ENCODE results near the gene PTGES.
"Not testable (repeated sequence)": the region's sequence is repeated elsewhere in the genome, so short reads cannot be mapped to it uniquely, and the experiment has no call there.

PTGES gene, protein sequence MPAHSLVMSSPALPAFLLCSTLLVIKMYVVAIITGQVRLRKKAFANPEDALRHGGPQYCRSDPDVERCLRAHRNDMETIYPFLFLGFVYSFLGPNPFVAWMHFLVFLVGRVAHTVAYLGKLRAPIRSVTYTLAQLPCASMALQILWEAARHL

DNA sequence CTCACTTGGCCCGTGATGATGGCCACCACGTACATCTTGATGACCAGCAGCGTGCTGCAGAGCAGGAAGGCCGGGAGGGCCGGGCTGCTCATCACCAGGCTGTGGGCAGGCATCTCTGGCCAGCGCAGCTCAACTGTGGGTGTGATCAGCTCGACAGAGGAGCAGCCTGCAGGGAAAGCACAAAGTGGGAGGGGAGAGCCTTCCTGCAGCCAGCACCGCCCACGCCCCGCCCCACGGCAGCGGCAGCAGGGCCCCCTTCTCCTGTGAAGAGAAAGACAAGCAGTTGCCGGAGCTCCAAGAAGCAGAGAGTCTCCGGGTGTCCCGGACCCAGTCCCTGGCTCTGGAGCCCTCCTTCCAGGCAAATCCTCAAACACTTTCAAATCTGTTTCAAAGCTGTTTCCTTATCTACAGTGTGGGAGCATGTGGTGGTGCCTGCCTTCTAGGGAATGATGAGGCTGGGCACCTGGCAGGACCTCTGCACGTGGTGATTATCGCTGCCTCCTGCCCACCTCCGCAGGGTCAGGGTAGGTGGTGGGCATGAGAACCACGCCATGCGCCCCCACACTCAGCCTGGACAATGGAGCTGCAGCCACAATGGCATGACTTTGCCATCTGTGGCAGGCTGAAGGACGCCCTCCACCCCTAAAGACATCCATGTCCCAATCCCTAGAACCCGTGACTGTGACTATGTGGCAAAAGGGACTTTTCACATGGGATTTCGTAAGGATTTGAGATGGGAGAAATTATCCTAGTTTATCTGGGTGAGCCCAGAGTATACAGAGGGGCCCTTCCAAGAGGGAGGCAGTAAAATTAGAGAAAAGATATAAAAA is at the start of gene PTGES:
PTGES (minus strand) TSS at position 143 of the 830 bp plus-strand sequence; CDS start at position 113, 30 bp downstream.
- peak; percentile 17 for DNase-seq (ENCODE audit: low read depth)

DNA sequence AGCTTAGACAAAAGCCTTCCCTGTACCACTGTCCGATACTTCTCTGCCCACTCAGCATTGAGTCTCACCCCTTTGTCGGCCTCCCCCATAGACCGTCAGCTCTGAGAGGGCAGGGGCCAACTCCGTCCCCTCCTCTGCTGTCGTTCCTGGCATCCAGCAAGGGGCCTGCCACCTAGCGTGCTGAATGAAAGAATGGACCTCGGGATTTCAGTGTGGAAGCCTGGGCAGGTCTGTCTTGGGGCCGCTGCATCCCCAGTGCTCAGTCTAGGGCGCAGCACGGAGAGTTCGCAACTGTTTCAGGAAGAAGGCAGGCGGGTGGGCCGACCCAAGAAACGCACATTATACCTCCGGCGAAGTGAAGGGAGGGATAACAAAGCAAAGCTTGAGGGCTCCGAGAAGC is 48.7 kb upstream of the PTGES start:
- no peak for DNase-seq (ENCODE audit: low read depth)

DNA sequence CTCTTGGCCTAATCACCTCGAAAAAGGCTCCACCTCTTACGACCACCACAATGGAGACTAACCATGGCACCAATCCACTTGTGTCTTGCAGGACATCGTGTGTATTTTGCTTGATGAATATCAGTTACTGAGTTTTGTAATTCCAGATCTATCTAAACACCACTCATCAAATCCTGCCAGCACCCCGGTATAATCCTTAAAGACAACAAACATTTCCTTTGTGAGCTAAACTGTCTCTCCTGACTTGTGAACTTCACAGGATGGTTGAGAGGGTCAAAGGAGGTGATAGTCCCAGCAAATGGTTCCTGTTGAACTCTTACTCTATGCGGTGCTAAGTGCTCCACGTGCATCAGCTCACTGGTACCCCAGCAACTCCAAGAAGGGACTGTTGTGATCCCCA is 46.1 kb upstream of the PTGES start:
- DNase-seq (ENCODE audit: low read depth): no peak

DNA sequence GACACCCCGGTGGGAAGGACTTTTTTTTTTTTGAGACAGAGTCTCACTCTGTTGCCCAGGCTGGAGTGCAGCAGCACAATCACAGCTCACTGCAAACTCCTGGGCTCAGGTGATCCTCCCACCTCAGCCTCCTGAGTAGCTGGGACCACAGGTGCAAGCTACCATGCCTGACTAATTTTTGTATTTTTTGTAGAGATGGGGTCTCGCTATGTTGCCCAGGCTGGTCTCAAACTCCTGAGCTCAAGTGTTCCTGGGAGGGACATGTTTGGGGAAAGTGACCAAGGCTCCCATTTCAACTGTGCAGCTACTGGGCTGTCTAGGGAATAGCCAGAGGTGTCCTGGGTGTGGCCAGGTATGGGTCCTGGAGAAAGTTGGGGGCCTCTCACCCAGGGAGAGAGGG is 43.2 kb upstream of the PTGES start:
- not testable (repeated sequence) for DNase-seq (ENCODE audit: low read depth)

DNA sequence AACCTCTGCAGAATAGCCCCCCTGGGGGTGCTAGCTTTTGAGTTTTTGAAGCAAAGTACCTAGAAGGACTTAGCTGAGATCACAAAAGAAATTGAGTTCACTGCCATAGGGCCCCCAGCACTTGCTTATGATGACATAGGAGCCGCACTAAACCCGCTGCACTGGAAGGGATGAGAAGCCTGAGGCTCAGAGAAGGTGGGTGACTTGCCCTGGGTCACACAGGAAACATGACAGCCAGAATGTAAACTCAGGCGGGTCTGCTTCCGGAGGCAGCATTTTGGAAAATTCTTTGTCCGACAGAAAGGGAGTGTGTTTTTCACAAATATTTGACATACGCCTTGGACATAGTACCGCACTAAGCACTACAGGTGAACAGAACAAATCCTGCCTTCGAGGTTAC is 41.7 kb upstream of the PTGES start:
- no peak for DNase-seq (ENCODE audit: low read depth)

DNA sequence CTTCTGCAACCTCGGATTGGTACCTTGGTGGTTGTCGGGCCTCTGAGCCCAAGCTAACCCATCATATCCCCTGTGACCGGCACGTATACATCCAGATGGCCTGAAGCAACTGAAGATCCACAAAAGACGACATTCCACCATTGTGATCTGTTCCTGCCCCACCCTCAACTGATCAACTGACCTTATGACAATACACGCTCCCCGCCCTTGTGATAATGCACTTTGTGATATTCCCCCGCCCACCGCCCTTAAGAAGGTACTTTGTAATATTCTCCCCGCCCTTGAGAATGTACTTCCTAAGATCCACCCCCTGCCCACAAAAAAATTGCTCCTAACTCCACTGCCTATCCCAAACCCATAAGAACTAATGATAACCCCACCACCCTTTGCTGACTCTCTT is 33.6 kb upstream of the PTGES start:
- DNase-seq (ENCODE audit: low read depth): no peak

DNA sequence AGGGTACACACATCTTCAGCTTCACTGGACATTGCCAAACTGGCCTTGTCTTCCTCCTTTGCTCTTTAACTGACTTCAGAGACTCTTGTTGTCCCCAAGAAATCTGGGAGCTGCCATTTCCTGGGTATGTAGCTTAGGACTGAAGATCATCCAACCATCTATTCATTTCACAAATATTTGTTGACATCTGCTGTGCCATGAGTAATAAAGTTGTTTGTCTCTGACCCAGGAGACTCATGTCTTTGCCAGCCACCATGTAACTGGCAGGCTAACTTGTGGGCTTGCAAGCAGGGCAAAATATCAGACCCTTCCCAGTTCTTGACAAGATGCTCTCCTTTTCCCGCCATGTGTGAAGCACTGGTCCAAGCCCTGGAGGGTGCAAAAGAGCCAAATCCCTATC is 33.0 kb upstream of the PTGES start:
- DNase-seq (ENCODE audit: low read depth): no peak

DNA sequence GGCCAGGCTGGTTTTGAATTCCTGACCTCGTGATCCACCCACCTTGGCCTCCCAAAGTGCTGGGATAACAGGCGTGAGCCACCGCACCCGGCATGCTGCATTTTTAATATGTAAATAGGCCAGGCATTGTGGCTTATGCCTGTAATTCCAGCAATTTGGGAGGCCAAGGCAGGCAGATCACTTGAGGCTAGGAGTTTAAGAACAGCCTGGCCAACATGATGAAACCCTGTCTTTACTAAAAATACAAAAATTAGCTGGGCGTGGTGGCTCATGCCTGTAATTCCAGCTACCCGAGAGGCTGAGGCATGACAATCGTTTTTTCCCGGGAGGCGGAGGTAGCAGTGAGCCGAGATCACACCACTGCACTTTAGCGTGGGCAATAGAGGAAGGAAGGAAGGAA is 32.1 kb upstream of the PTGES start:
- DNase-seq (ENCODE audit: low read depth): not testable (repeated sequence)

DNA sequence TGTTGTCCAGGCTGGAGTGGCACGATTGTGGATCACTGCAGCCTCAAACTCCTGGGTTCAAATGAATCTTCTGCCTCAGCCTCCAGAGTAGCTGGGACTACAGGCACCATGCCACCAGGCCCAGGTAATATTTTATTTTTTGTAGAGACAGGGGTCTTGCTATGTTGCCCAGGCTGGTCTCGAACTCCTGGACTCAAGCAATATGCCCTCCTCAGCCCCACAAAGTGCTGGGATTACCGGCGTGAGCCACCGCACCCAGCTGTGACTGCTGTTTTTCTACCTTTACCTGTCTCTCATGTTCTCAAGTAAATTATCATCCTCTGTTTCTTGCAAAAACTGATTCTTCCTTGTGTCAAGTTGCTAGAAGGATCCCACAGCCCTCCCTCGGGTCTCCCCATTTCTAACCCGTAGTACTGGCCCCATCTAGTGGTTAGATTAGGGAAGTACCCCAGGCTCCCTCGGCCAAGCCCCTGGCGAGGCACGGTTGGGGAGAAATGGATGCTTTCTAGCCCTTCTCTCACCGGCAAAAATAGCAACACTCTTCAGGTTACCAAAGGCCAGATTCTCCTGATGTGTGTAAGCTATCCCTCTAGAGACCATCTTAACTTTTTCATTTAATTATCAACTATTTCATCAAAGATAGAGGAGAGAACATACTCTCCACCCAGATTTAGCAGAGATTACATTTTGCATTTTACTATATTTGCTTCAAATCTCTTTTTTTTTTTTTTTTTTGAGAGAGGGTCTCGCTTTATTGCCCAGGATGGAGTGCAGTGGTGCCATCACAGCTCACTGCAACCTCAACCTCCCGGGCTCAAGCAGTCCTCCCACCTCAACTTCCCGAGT is 30.9 kb upstream of the PTGES start:
- DNase-seq (ENCODE audit: low read depth): peak; percentile 65

DNA sequence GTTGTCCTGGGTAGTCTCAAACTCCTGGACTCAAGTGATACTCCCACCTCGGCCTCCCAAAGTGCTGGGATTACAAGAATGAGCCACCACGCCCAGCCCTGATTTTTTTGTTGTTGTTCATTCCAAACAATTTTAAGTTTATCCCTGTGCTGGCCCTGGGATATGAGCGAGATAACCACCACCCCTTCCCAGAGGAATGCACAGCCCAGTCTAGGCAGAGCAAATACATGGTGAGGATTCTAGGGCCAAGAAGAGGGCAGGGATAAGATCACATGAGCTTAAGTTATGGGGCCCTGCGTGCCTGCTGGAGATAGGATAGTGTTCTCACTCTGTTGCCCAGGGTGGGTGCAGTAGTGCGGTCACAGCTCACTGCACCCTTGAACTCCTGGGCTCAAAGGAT is 29.1 kb upstream of the PTGES start:
- no peak for DNase-seq (ENCODE audit: low read depth)

DNA sequence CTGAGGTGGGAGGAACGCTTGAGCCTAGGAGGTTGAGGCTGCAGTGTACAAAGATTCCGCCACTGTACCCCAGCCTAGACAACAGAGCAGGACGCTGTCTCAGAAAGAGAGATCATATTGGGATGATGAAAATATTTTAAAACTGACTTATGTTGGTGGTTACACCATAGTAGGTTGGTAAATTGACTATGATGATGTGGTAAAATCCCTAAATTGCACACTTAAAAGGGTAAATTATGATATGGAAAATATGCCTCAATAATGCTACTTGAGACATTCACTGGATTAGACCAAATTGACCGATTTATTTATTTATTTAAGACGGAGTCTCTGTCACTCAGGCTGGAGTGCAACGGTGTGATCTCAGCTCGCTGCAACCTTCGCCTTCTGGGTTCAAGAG is 28.3 kb upstream of the PTGES start:
- no peak for DNase-seq (ENCODE audit: low read depth)

DNA sequence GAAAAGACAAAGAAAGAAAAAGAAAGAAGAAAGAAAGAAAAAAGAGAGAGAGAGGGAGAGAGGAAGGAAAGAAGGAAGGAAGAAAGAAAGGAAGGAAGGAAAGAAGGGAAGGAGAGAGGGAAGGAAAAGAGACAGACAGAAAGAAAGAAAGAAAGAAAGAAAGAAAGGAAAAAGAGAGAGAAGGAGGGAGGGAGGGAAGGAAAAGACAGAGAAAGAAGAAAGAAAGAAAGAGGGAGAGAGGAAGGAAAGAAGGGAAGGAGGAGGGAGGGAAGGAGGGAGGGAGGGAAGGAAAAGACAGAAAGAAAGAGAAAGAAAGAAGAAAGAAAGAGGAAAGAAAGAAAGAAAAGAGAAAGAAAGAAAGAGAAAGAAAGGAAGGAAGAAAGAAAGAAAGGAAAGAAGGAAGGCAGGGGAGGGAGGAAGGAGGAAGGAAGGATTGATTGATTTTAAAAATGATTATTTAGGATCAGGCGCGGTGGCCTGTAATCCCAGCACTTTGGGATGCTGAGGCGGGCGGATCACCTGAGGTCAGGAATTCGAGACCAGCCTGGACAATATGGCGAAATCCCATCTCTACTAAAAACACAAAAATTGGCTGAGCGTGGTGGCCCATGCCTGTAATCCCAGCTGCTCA is 26.8 kb upstream of the PTGES start:
- DNase-seq (ENCODE audit: low read depth): no peak

DNA sequence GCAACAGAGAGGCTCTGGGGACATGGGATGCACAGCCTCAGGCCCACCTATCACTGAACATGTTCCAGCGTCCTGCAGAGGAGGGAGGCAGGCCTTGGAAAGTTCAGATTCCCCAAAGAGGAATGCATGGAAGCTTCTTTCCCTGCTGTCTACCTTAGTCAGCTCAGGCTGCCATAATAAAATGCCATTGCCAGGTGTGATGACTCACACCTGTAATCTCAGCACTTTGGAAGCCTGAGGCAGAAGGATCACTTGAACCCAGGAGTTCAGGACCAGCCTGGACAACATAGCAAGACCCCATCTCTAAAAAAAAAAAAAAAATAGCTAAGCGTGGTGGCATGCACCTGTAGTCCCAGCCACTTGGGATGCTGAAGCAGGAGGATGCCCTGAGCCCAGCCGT is 25.6 kb upstream of the PTGES start:
- DNase-seq (ENCODE audit: low read depth): no peak

DNA sequence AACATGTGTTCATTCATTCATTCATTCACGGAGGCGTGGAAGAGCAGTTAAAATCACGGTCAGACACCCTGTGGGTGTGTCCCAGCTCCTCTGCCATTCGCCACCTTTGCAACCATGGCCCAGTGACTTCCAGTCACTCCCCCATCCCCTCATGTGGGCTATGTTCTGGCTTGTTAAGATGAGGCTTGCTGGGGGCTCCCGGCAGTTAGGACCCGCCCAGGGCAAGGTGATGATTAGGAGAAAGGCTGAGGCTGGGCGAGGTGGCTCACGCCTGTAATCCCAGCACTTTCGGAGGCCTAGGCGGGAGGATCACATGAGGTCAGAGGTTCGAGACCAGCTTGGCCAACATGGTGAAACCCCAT is 24.9 kb upstream of the PTGES start:
- DNase-seq (ENCODE audit: low read depth): no peak

DNA sequence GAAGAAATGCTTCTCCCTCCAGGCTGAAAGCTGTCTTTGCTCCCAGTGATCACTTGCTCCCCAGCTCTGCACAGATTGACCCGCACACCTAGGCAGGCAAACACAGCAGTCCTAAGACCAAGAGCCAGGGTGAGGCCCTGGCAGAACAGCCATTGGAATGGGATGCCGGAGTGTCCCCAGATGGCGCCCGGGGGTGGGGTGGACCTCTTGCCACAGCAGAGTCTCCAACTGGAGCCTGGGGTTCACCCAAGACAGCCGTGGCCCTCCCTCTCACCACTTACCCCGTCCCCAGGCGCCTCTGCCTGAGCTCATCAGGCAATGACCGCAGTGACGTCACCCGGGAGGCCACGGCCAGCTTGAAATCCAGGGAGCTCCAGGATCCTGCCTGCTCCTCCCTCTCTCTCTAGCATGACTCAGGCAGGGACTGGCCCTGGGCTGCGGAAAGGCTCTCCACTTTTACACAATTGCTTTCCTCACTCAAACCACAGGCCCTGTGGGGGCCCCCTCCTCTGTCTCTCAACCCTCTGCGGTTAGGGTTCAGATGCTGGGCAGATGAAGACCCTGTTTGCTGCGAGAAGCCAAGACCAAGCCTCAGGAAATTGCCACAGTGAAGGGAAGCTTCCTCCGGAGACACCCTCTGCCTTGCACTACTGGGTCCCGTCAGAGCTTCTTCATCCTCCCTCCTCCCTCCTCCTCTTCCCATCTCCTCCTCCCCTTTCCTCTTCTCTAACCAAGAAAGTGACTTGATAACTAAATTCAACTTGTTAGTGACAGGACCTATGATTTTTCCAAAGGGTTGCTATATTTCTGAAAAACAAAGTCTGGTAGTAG is 24.3 kb upstream of the PTGES start:
- no peak for DNase-seq (ENCODE audit: low read depth)

DNA sequence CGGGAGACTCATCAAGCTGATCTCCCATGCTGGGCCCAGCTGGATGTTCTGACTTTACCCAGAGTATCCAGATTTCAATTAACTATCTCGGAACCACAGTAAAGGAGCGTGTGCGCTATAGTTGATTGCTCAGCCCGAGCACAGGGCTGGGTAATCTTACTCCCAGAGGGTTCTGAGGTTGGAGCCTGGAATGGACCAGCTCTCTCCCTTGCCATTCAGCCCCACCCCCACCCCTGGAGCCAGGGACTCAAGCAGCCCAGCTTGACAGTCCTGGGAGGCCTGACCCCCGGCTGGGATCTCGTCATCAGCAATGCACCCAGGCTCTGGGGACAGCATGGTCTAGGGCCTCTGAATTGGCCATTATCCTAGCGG is 23.7 kb upstream of the PTGES start:
- DNase-seq (ENCODE audit: low read depth): no peak

DNA sequence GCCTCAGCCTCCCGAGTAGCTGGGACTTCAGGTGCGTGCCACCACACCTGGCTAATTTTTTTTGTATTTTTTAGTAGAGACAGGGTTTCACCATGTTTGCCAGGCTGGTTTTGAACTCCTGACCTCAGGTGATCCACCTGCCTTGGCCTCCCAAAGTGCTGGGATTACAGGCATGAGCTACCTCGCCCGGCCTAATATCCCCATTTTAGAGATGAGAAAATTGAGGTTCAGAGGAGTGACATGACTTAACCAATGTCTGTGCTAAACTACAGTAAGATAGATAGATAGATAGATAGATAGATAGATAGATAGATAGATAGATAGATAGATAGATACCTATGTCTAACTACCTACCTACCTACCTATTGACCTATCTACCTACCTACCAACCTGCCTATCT is 23.3 kb upstream of the PTGES start:
- not testable (repeated sequence) for DNase-seq (ENCODE audit: low read depth)

DNA sequence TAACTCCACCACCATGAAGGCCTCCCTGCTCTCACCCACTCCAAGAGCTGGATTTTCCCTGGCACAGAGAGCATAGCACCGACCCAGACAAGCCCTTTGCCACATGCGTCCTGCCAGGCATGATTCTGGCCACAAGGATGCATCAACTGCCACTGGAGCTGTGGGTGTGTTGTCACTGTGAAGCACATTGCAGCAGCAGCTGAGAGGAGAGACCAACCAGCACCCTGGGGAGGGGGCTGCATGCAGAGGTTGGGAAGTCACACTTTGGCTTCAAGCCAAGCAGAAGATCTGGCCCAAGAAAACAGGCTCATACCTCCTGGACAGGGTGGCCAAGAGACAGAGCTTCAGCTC is 22.6 kb upstream of the PTGES start:
- no peak for DNase-seq (ENCODE audit: low read depth)

DNA sequence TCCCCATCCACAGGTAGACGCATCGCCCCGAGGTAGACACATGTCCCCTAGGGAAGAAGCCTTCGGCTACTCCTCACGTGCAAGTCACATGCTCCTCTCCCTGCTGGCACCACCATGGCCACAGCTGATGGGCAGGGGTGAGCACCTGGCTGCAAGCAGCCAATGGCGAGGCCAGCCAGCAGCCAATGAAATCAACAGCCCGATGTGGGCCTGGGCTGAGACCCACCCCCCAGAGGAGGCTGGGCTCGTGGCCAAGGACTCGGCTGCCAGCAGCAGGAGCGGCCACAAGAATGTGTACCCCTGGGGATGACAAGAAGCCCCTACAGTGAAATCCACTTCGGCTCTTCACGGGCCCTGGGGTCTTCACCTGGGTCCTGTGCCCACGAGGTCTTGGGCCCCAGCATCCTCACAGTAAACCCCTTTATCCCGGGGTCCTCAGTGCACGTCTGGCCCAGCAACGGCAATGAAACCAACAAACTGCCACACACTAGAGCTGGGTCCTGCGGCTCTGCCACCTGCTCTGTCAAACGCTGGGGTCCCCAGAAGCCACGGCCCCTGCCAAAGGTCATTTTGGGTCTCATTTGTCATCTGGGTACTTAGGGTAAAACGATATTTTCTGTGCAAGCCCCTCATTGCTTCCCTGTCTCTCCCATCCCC is 22.1 kb upstream of the PTGES start:
- DNase-seq (ENCODE audit: low read depth): no peak

DNA sequence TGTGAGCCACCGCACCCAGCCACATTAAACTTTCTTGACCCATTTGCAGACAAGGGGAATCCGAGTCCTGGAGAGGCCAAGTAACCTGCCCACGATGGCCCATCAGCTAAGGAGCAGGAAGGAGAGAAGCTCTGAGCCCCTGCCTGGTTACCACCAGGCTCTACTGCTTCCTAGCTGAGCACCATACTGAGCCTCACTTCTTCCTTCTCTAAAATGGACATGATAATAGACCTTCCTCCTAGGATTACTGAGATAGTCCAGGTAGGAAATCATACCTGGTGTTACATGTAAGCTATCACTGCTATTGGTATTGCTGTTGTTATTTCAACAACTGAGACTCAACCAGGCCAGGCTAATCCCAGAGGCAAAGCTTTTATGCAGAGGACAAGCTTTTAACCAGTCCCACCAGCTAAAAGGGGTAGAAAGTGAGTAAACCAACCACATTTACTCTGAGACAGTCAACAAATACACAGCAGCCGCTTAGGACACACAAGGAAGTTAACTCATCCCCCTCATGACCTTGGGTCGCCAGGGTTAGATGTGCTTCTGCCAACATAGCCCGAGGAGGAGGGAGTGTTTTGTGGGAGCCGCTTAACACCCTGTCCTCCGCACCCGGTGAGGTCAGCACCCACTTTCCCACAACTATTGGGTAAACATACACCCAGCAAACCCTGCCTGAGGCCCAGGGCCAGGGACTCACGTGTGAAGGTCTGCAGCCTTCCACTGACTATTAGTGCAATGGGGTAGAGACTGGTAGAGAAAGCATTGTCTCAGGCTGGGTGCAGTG is 20.6 kb upstream of the PTGES start:
- no peak for DNase-seq (ENCODE audit: low read depth)

DNA sequence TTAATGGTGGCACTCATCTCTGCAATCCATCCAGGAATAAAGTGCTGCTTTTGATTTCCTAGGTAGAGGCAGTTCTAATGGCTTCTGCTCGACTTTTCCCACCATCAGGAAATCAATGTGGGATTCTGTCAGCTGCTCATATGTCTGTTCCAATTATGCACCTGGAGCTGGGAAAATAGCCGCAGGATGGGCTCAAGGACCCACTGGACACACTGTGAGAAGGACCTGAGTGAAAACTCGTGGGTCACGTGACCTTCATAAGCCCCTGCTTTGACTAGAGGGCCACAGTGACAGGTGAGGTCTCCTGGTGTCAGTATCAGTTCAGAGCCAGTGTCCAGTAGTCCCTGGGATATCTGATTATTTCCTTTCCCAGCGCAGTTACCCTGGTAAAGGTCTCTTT is 17.9 kb upstream of the PTGES start:
- DNase-seq (ENCODE audit: low read depth): no peak
